GM10248 (cell line): Measurements from ENCODE around the gene VAV1.
"Not testable (repeated sequence)": the region's sequence is repeated elsewhere in the genome, so short reads cannot be mapped to it uniquely, and the experiment has no call there.

Experiments used
- CTCF ChIA-PET: fragments of 300-600 bp; sonication (Branson Sonifier 250); formaldehyde crosslinking; extraction: SDS; loops from one replicate; lab custom pipeline; 2021; ENCODE audit warnings: antibody characterized with exemption; lab: Yijun Ruan, JAX
- POLR2A ChIA-PET: fragments of 350-650 bp; sonication (Branson Sonifier 250); formaldehyde crosslinking; extraction: SDS; loops from one replicate; lab custom pipeline; 2020; ENCODE audit warnings: antibody characterized with exemption; lab: Yijun Ruan, JAX
- DNase-seq: peaks from one replicate; pipeline ENCODE4 v3.0.0; 2012; ENCODE audit errors: extremely low spot score
- CTCF ChIP-seq: IDR thresholded peaks from 2 replicates; pipeline ENCODE4 v1.5.1; 2012; ENCODE audit warnings: mild to moderate bottlenecking, low read depth; ENCODE audit errors: extremely low read depth, missing control alignments, control extremely low read depth

The VAV1 gene

GRCh38 chr19:6861683-6862286 is 89.3 kb downstream of the VAV1 start:
- ChIA-PET CTCF (interaction anchor here (0.6 to 10.3 kb wide), 17 partner anchors 8 to 735 kb away, joined by 3 to 124 read pairs (median 5); partner anchors contain the start of genes GPR108 and VAV1), POLR2A (no interaction called here)
- no peak for TF ChIP-seq CTCF
- peak; percentile 8 for DNase-seq

- peak; percentile 97 for TF ChIP-seq CTCF
- CTCF ChIA-PET = interaction anchor here (0.5 to 10.3 kb wide), 37 partner anchors 8 to 1621 kb away, joined by 3 to 124 read pairs (median 5); partner anchors contain the start of genes GPR108 and VAV1
- DNase-seq = peak; percentile 87
- POLR2A ChIA-PET = interaction anchor here (1.5 kb wide), 1 partner anchor 489 kb away, joined by 5 read pairs; no protein-coding TSS in a partner anchor
Measured at GRCh38 chr19:6862673-6863078, 90.2 kb downstream of the VAV1 start.

- CTCF ChIA-PET = interaction anchor here (0.7 to 10.3 kb wide), 55 partner anchors 9 to 738 kb away, joined by 3 to 124 read pairs (median 4); partner anchors contain the start of genes DENND1C, GPR108, KHSRP and TNFSF14
- POLR2A ChIA-PET = interaction anchor here (1.1 to 1.5 kb wide), 3 partner anchors 325 to 491 kb away, joined by 3 to 7 read pairs (median 5); partner anchors contain the start of gene TNFSF9
- TF ChIP-seq CTCF = no peak
- no peak for DNase-seq
Measured at GRCh38 chr19:6864325-6864940, 91.9 kb downstream of the VAV1 start.

GRCh38 chr19:6865849-6866248 is 93.3 kb downstream of the VAV1 start:
- POLR2A ChIA-PET = no interaction called here
- CTCF ChIA-PET = interaction anchor here (1.3 to 10.3 kb wide), 4 partner anchors 11 to 647 kb away, joined by 3 to 124 read pairs (median 6); partner anchors contain the start of gene GPR108
- no peak for TF ChIP-seq CTCF
- DNase-seq = no peak

GRCh38 chr19:6866741-6867151 is 94.2 kb downstream of the VAV1 start:
- CTCF ChIA-PET = interaction anchor here (1.3 to 10.3 kb wide), 2 partner anchors 131 to 648 kb away, joined by 3 to 124 read pairs; partner anchors contain the start of gene GPR108
- POLR2A ChIA-PET = no interaction called here
- TF ChIP-seq CTCF = no peak
- DNase-seq = no peak

- no peak for DNase-seq
- TF ChIP-seq CTCF = no peak
- CTCF ChIA-PET = interaction anchor here (0.8 to 10.3 kb wide), 4 partner anchors 133 to 743 kb away, joined by 3 to 124 read pairs (median 4); partner anchors contain the start of gene GPR108
- POLR2A ChIA-PET = no interaction called here
Measured at GRCh38 chr19:6868351-6868750, 95.8 kb downstream of the VAV1 start.

- DNase-seq, POLR2A ChIA-PET: not testable (repeated sequence)
- CTCF ChIA-PET = interaction anchor here (10.3 kb wide), 1 partner anchor 134 kb away, joined by 124 read pairs; the partner anchor contains the start of gene GPR108
Measured at GRCh38 chr19:6869151-6869882, 96.8 kb downstream of the VAV1 start.
